SU-DHL-6 (cell line): ENCODE results near the gene ATE1.

ENCODE experiments used
- CTCF ChIP-seq: fragments of 200-600 bp; sonication (generic); IDR thresholded peaks from one replicate; pipeline ENCODE4 v1.5.1; 2017; ENCODE audit warnings: antibody characterized with exemption, mild to moderate bottlenecking, low read length, moderate library complexity; ENCODE audit not compliant: insufficient read depth, poor library complexity, severe bottlenecking
- EZH2phosphoT487 ChIP-seq: fragments of 200-600 bp; sonication (generic), shearing (Covaris generic); conservative IDR thresholded peaks from 2 replicates; pipeline ENCODE4 v1.6.1; 2018; ENCODE audit warnings: mild to moderate bottlenecking, antibody characterized with exemption, low read length, moderate library complexity, mixed read lengths

GRCh38 chr10:121961456-121961855, 33.6 kb upstream of the ATE1 start:
- TF ChIP-seq CTCF = no peak
- TF ChIP-seq EZH2phosphoT487 = no peak
